ENCODE measurements around the gene SHC4.
"Not testable (repeated sequence)": the region's sequence is repeated elsewhere in the genome, so short reads cannot be mapped to it uniquely, and the experiment has no call there.

The SHC4 gene

DNA sequence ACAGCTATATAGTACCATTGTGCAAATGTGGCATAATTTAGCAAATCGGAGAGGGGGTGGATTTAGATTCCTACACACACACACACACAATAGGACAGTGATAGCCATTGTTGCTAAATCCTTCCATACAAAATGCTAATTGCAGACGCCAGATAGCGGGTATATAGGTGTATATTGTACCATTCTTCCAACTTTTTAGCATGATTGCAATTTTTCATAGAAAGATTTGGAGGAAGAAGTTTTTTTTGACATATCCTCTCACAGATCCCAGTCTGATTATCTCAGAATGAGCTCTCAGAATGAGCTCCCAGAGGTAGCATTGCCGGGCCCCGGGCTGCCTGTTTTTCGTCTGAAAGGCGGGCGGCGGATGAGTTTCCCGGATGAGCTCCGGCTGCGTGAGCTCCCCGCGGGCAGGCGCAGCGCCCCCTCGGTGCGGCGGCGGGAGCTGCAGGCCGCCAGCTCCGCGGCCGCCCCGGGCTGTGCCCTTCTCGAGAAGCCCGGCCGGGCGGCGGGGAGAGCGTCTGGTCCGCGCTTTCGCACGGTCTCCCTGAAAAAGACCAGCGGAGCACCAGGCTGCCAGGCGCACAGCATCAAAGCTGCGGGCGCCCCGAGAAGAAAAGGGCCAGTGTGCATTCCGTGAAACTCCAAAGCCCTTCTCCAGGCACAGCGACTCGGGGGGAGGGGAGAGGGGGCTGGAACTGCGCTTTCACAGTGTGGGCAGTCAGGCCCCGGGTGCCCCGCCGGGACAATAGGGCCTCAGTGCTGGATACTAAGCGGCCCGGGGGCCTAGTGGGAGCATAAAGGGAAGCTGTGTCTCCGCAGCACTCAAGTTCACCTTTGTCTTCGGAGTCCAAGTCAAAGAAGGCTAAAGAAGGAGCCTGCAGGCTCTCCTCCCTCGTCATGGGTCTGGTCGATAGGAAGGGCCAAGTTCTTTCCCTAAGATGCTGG, 12.0 kb upstream of the SHC4 start:
- H4K8ac ChIP-seq (ENCODE audit: low read depth, low read length), result peak overlapping the region; percentile 95
- peaks cover 7% of the 10 kb centered on the region for H3K79me1 ChIP-seq (ENCODE audit: low read length)
- H3K4me1 ChIP-seq (ENCODE audit: control insufficient read depth in 1 of 2, insufficient read depth in 2 of 2, low read length in 2 of 2), result peaks cover 2 to 9% of the 10 kb centered on the region in 2 experiments
- peak overlapping the region; percentile 19 for H3K27ac ChIP-seq (ENCODE audit: low read depth, low read length)
- peak; percentile 74 to 93 for DNase-seq
- peak overlapping the region; percentile 52 for H3K4ac ChIP-seq (ENCODE audit: low read depth, low read length)
- no peaks in the 10 kb centered on the region for H3K27me3 ChIP-seq (ENCODE audit: insufficient read depth, low read length)
- no peaks in the 10 kb centered on the region for H3K9me3 ChIP-seq (ENCODE audit: insufficient read depth, low read depth, low read length)
- peak overlapping the region; percentile 57 for H3K4me3 ChIP-seq (ENCODE audit: low read depth, low read length)
- H2BK12ac ChIP-seq (ENCODE audit: low read length), result peak overlapping the region; percentile 27
- H3K79me2 ChIP-seq (ENCODE audit: control insufficient read depth, insufficient read depth, low read length, poor library complexity), result peaks cover 3% of the 10 kb centered on the region
- H3K18ac ChIP-seq (ENCODE audit: low read length), result peak overlapping the region; percentile 72
- no CpG with 5 or more reads among the region's 53 CpGs for WGBS (ENCODE audit: extremely low coverage, insufficient coverage, insufficient read length)
- H2BK5ac ChIP-seq (ENCODE audit: low read depth, low read length, poor library complexity), result peak overlapping the region; percentile 69
- peak overlapping the region; percentile 63 for H3K4me2 ChIP-seq (ENCODE audit: low read length)
- H4K12ac ChIP-seq (ENCODE audit: low read depth, low read length), result peak overlapping the region; percentile 94
- peak overlapping the region; percentile 90 for H2BK120ac ChIP-seq (ENCODE audit: insufficient read depth, low read length, poor library complexity)
- peak overlapping the region; percentile 97 for H2AFZ ChIP-seq (ENCODE audit: insufficient read depth, low read length, poor library complexity)
- no peak overlapping the region for H2AK5ac ChIP-seq (ENCODE audit: low read length)
- H4K91ac ChIP-seq (ENCODE audit: low read depth, low read length), result peak overlapping the region; percentile 90
- peak overlapping the region; percentile 88 for H3K14ac ChIP-seq (ENCODE audit: low read length)
- peak overlapping the region; percentile 17 for H3K9ac ChIP-seq (ENCODE audit: low read length)
- H3K36me3 ChIP-seq (ENCODE audit: control insufficient read depth in 1 of 2, insufficient read depth in 2 of 2, low read length in 2 of 2), result no peaks in the 10 kb centered on the region
- H3K23ac ChIP-seq (ENCODE audit: low read length), result no peak overlapping the region

DNA sequence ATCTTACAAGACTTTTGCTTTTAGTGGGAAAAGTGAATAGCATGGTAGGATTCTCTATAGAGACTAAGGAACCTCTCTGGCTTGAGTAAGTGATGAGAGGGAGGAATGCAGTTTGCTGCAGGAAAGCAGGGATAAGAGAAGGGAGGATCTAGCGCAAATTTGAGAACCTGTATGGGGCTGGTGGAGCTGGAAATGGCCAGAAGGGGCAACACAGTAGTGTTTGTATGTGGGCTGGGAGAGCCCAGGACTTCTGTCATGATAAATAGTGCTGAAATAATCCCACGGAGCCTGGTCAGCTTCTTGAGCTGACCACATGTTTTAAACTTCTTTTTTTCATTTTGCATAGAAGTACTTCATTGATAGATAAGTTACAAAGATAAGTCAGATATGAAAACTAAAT, 11.2 kb upstream of the SHC4 start:
- H4K12ac ChIP-seq (ENCODE audit: low read depth, low read length), result no peak overlapping the region
- no peak overlapping the region for H2AK5ac ChIP-seq (ENCODE audit: low read length)
- H3K9ac ChIP-seq (ENCODE audit: low read length), result no peak overlapping the region
- H2BK12ac ChIP-seq (ENCODE audit: low read length), result no peak overlapping the region
- H3K4me2 ChIP-seq (ENCODE audit: low read length), result no peak overlapping the region
- H3K23ac ChIP-seq (ENCODE audit: low read length), result no peak overlapping the region
- no peaks in the 10 kb centered on the region for H3K36me3 ChIP-seq (ENCODE audit: control insufficient read depth in 1 of 2, insufficient read depth in 2 of 2, low read length in 2 of 2)
- H3K27ac ChIP-seq (ENCODE audit: low read depth, low read length), result no peak overlapping the region
- no peak overlapping the region for H2BK5ac ChIP-seq (ENCODE audit: low read depth, low read length, poor library complexity)
- no CpG with 5 or more reads among the region's 2 CpGs for WGBS (ENCODE audit: extremely low coverage, insufficient coverage, insufficient read length)
- H2AFZ ChIP-seq (ENCODE audit: insufficient read depth, low read length, poor library complexity), result no peak overlapping the region
- H3K79me1 ChIP-seq (ENCODE audit: low read length), result peaks cover 7% of the 10 kb centered on the region
- peaks cover 3% of the 10 kb centered on the region for H3K79me2 ChIP-seq (ENCODE audit: control insufficient read depth, insufficient read depth, low read length, poor library complexity)
- peaks cover 2 to 9% of the 10 kb centered on the region in 2 experiments for H3K4me1 ChIP-seq (ENCODE audit: control insufficient read depth in 1 of 2, insufficient read depth in 2 of 2, low read length in 2 of 2)
- H3K27me3 ChIP-seq (ENCODE audit: insufficient read depth, low read length), result no peaks in the 10 kb centered on the region
- no peak overlapping the region for H3K4me3 ChIP-seq (ENCODE audit: low read depth, low read length)
- H4K8ac ChIP-seq (ENCODE audit: low read depth, low read length), result peak overlapping the region; percentile 44
- no peak overlapping the region for H3K18ac ChIP-seq (ENCODE audit: low read length)
- H3K4ac ChIP-seq (ENCODE audit: low read depth, low read length), result no peak overlapping the region
- no peaks in the 10 kb centered on the region for H3K9me3 ChIP-seq (ENCODE audit: insufficient read depth, low read depth, low read length)
- H3K14ac ChIP-seq (ENCODE audit: low read length), result no peak overlapping the region
- H2BK120ac ChIP-seq (ENCODE audit: insufficient read depth, low read length, poor library complexity), result no peak overlapping the region
- no peak overlapping the region for H4K91ac ChIP-seq (ENCODE audit: low read depth, low read length)
- DNase-seq, result no peak

DNA sequence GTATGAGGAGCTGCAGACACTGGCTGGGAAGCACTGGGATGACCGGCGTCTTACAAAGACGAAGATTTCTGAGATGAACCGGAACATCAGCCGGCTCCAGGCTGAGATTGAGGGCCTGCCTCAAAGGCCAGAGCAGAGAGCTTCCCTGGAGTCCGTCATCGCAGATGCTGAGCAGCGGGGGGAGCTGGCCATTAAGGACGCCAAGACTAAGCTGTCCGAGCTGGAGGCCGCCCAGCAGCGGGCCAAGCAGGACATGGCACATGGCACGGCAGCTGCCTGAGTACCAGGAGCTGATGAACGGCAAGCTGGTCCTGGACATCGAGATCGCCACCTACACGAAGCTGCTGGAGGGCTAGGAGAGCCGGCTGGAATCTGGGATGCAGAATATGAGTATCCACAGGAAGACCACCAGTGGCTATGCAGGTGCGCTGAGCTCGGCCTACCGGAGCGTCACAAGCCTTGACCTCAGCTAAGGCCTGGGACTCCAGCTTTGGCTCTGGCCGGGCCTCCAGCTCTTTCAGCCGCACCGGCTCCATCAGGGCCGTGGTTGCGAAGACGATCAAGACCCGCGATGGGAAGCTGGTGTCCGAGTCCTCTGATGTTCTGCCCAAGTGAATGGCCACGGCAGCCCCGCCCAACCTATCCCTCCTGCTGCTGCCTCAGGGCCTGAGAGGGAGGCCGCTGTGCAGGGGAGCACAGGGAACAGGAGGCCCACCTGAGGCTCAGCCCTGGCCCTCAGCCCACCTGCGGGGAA, 9.2 kb upstream of the SHC4 start:
- Histone ChIP-seq H3K9ac (ENCODE audit: low read length) (no peak overlapping the region), H3K27me3 (ENCODE audit: insufficient read depth, low read length) (no peaks in the 10 kb centered on the region), H3K4ac (ENCODE audit: low read depth, low read length) (no peak overlapping the region), H4K8ac (ENCODE audit: low read depth, low read length) (no peak overlapping the region), H3K79me1 (ENCODE audit: low read length) (peaks cover 7% of the 10 kb centered on the region), H3K4me1 (ENCODE audit: control insufficient read depth in 1 of 2, insufficient read depth in 2 of 2, low read length in 2 of 2) (peaks cover 2 to 9% of the 10 kb centered on the region in 2 experiments), H3K36me3 (ENCODE audit: control insufficient read depth in 1 of 2, insufficient read depth in 2 of 2, low read length in 2 of 2) (no peaks in the 10 kb centered on the region), H2BK5ac (ENCODE audit: low read depth, low read length, poor library complexity) (no peak overlapping the region), H3K4me2 (ENCODE audit: low read length) (no peak overlapping the region), H2AFZ (ENCODE audit: insufficient read depth, low read length, poor library complexity) (no peak overlapping the region), H2BK12ac (ENCODE audit: low read length) (no peak overlapping the region), H3K14ac (ENCODE audit: low read length) (no peak overlapping the region), H3K18ac (ENCODE audit: low read length) (no peak overlapping the region), H4K91ac (ENCODE audit: low read depth, low read length) (no peak overlapping the region), H4K12ac (ENCODE audit: low read depth, low read length) (no peak overlapping the region), H3K27ac (ENCODE audit: low read depth, low read length) (no peak overlapping the region), H3K23ac (ENCODE audit: low read length) (no peak overlapping the region), H2AK5ac (ENCODE audit: low read length) (no peak overlapping the region), H2BK120ac (ENCODE audit: insufficient read depth, low read length, poor library complexity) (no peak overlapping the region), H3K4me3 (ENCODE audit: low read depth, low read length) (no peak overlapping the region), H3K79me2 (ENCODE audit: control insufficient read depth, insufficient read depth, low read length, poor library complexity) (peaks cover 3% of the 10 kb centered on the region), H3K9me3 (ENCODE audit: insufficient read depth, low read depth, low read length) (no peaks in the 10 kb centered on the region)
- no peak for DNase-seq
- no CpG with 5 or more reads among the region's 35 CpGs for WGBS (ENCODE audit: extremely low coverage, insufficient coverage, insufficient read length)

DNA sequence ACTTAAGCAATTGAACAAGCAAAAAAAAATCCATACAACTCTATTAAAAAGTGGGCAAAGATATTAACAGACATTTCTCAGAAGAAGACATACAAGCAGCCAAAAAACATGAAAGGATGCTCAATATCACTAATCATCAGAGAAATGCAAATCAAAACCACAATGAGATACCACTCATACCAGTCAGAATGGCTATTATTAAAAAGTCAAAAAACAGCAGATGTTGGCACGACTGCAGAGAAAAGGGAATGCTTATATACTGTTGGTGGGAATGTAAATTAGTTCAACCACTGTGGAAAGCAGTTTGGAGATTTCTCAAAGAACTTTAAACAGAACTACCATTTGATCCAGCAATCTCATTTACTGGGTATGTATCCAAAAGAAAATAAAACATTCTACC, 7.2 kb upstream of the SHC4 start:
- H3K36me3 ChIP-seq (ENCODE audit: control insufficient read depth in 1 of 2, insufficient read depth in 2 of 2, low read length in 2 of 2); H4K12ac ChIP-seq (ENCODE audit: low read depth, low read length); H3K4me2 ChIP-seq (ENCODE audit: low read length); H3K9ac ChIP-seq (ENCODE audit: low read length); H2BK5ac ChIP-seq (ENCODE audit: low read depth, low read length, poor library complexity); H2AK5ac ChIP-seq (ENCODE audit: low read length); H3K4me3 ChIP-seq (ENCODE audit: low read depth, low read length); H3K18ac ChIP-seq (ENCODE audit: low read length); H3K9me3 ChIP-seq (ENCODE audit: insufficient read depth, low read depth, low read length); H3K4me1 ChIP-seq (ENCODE audit: control insufficient read depth in 1 of 2, insufficient read depth in 2 of 2, low read length in 2 of 2); DNase-seq; H3K14ac ChIP-seq (ENCODE audit: low read length); H3K23ac ChIP-seq (ENCODE audit: low read length); H2BK120ac ChIP-seq (ENCODE audit: insufficient read depth, low read length, poor library complexity); H3K27me3 ChIP-seq (ENCODE audit: insufficient read depth, low read length); H2BK12ac ChIP-seq (ENCODE audit: low read length); H4K91ac ChIP-seq (ENCODE audit: low read depth, low read length); H3K79me1 ChIP-seq (ENCODE audit: low read length); H3K79me2 ChIP-seq (ENCODE audit: control insufficient read depth, insufficient read depth, low read length, poor library complexity); H3K27ac ChIP-seq (ENCODE audit: low read depth, low read length); H4K8ac ChIP-seq (ENCODE audit: low read depth, low read length); H2AFZ ChIP-seq (ENCODE audit: insufficient read depth, low read length, poor library complexity); H3K4ac ChIP-seq (ENCODE audit: low read depth, low read length): not testable (repeated sequence)
- no CpG with 5 or more reads among the region's 1 CpG for WGBS (ENCODE audit: extremely low coverage, insufficient coverage, insufficient read length)
